Measurements from ENCODE around the gene PTPRO. TPM values are rescaled to one million over a fixed set of nuclear protein-coding genes. Genes with fewer than 3 reads are reported as not detected.
A peak's percentile ranks its signal among the peaks of the same experiment; 100 is the strongest.

PTPRO gene
- total RNA-seq, 1 experiment from 2014 or later, result not detected

DNA sequence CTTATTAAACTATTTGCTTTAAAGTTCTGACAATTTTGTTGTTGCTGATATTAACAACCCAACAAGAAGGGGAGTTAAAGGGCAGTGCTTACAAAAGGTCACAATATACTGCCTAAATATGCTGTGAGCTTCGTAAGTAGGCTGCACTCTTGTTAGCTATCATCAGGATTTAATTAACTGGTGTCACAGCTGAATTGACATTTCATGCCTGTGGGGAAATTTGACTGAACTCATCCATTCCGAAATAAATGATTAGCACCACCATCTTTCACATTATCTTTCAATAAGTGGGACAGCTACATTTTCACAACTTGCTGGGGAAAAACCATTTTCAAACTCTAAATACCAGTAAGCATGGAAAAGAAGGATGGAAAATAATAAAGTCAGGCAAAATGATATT lies 146.6 kb downstream of the PTPRO start:
- no peak overlapping the region for H3K9ac ChIP-seq (ENCODE audit: low read length)
- H3K4me2 ChIP-seq (ENCODE audit: low read length), result no peak overlapping the region
- intact Hi-C loops (cut with micrococcal nuclease), result no loop called here
- no peaks in the 10 kb centered on the region for H3K9me3 ChIP-seq (ENCODE audit: low read length)
- no peaks in the 10 kb centered on the region for H4K20me1 ChIP-seq (ENCODE audit: low read length)
- ChIA-PET POLR2A (ENCODE audit: unreplicated experiment) (no interaction called here), CTCF (no interaction called here)
- H3K36me3 ChIP-seq (ENCODE audit: low read depth, low read length), result no peaks in the 10 kb centered on the region
- TF ChIP-seq, protein P1, sequence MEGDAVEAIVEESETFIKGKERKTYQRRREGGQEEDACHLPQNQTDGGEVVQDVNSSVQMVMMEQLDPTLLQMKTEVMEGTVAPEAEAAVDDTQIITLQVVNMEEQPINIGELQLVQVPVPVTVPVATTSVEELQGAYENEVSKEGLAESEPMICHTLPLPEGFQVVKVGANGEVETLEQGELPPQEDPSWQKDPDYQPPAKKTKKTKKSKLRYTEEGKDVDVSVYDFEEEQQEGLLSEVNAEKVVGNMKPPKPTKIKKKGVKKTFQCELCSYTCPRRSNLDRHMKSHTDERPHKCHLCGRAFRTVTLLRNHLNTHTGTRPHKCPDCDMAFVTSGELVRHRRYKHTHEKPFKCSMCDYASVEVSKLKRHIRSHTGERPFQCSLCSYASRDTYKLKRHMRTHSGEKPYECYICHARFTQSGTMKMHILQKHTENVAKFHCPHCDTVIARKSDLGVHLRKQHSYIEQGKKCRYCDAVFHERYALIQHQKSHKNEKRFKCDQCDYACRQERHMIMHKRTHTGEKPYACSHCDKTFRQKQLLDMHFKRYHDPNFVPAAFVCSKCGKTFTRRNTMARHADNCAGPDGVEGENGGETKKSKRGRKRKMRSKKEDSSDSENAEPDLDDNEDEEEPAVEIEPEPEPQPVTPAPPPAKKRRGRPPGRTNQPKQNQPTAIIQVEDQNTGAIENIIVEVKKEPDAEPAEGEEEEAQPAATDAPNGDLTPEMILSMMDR (conservative IDR thresholded peaks at IDR 0.05; ENCODE audit: low read depth, low read length), result no peak
- no peak for TF ChIP-seq EZH2phosphoT487 (IDR thresholded peaks at IDR 0.05; ENCODE audit: borderline replicate concordance, low read length)
- TF ChIP-seq EZH2 (IDR thresholded peaks at IDR 0.05; ENCODE audit: low read length, unreplicated experiment), result no peak
- H3F3A ChIP-seq (ENCODE audit: low read length, unreplicated experiment), result no peaks in the 10 kb centered on the region
- ATAC-seq (no peak), DNase-seq (no peak)
- H2AFZ ChIP-seq (ENCODE audit: low read length), result no peak overlapping the region
- H3K4me1 ChIP-seq (ENCODE audit: insufficient read depth, low read length), result no peaks in the 10 kb centered on the region
- no peak overlapping the region for H3K4me3 ChIP-seq (ENCODE audit: low read length)
- no peaks in the 10 kb centered on the region for H3K79me2 ChIP-seq (ENCODE audit: low read length)
- H3K9me2 ChIP-seq (replicated peaks; ENCODE audit: low read length), result no peaks in the 10 kb centered on the region
- no TSS peak for BruUV-seq (replicated peaks)
- no peak overlapping the region for H3K27ac ChIP-seq (ENCODE audit: low read length)
- H3K27me3 ChIP-seq (ENCODE audit: low read length), result peaks cover 30% of the 10 kb centered on the region

DNA sequence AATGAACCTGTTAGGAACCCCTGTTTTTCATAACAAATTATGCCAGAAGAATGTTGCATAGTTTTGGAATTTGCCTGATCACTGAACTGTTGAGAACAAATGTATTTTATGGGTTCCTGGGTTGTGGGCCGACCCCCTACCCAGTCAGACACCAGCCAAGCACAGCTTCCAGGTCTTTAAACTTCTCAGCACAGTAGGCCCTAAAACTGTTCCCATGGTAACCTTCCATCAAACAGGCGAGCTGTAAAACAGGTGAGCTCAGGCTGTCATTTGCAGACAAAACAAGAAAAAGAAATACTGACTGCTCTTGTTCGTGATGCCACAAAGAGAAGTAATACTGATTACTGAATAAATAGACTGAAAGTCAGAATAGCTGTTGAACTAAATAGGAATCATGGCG lies 147.0 kb downstream of the PTPRO start:
- Histone ChIP-seq H3K4me3 (ENCODE audit: low read length) (no peak overlapping the region), H3K4me1 (ENCODE audit: insufficient read depth, low read length) (no peaks in the 10 kb centered on the region), H3K79me2 (ENCODE audit: low read length) (no peaks in the 10 kb centered on the region), H4K20me1 (ENCODE audit: low read length) (no peaks in the 10 kb centered on the region), H3F3A (ENCODE audit: low read length, unreplicated experiment) (no peaks in the 10 kb centered on the region), H3K36me3 (ENCODE audit: low read depth, low read length) (no peaks in the 10 kb centered on the region), H3K27me3 (ENCODE audit: low read length) (peaks cover 30% of the 10 kb centered on the region), H3K9ac (ENCODE audit: low read length) (no peak overlapping the region), H3K27ac (ENCODE audit: low read length) (no peak overlapping the region), H3K9me3 (ENCODE audit: low read length) (no peaks in the 10 kb centered on the region), H3K9me2 (replicated peaks; ENCODE audit: low read length) (no peaks in the 10 kb centered on the region), H2AFZ (ENCODE audit: low read length) (no peak overlapping the region), H3K4me2 (ENCODE audit: low read length) (no peak overlapping the region)
- DNase-seq (no peak), ATAC-seq (no peak)
- POLR2A ChIA-PET (ENCODE audit: unreplicated experiment), result no interaction called here
- TF ChIP-seq, protein P1 (conservative IDR thresholded peaks at IDR 0.05; ENCODE audit: low read depth, low read length), result no peak
- TF ChIP-seq EZH2 (IDR thresholded peaks at IDR 0.05; ENCODE audit: low read length, unreplicated experiment) (no peak), EZH2phosphoT487 (IDR thresholded peaks at IDR 0.05; ENCODE audit: borderline replicate concordance, low read length) (no peak)
- no TSS peak for BruUV-seq (replicated peaks)
- intact Hi-C loops (cut with micrococcal nuclease), result no loop called here
- CTCF ChIA-PET, result no interaction called here

DNA sequence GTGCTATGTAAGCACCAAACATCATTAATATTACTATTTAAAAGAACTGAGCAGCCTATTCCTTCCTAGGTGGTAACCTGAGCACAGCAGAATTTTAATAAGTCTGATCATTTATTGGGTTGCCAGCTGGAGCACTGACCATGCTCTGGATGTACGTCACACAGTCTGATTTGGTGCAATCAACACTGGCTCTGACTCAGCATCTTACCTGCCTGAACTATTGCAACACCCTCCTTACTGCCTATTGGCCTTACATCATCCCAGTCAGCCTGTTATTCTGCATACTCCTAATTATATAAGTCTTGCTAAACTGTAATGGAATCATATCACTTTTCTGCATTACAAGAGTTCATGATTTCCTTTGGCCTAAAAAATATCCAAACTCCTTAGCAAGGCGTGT lies 149.7 kb downstream of the PTPRO start:
- TF ChIP-seq EZH2phosphoT487 (IDR thresholded peaks at IDR 0.05; ENCODE audit: borderline replicate concordance, low read length) (no peak), EZH2 (IDR thresholded peaks at IDR 0.05; ENCODE audit: low read length, unreplicated experiment) (no peak)
- TF ChIP-seq, protein P1 (conservative IDR thresholded peaks at IDR 0.05; ENCODE audit: low read depth, low read length), result no peak
- BruUV-seq (replicated peaks), result no TSS peak
- Histone ChIP-seq H3K9me3 (ENCODE audit: low read length) (no peaks in the 10 kb centered on the region), H3K79me2 (ENCODE audit: low read length) (no peaks in the 10 kb centered on the region), H3K9me2 (replicated peaks; ENCODE audit: low read length) (no peaks in the 10 kb centered on the region), H2AFZ (ENCODE audit: low read length) (no peak overlapping the region), H3K4me3 (ENCODE audit: low read length) (no peak overlapping the region), H3K36me3 (ENCODE audit: low read depth, low read length) (no peaks in the 10 kb centered on the region), H3K27me3 (ENCODE audit: low read length) (peaks cover 31% of the 10 kb centered on the region), H3K4me1 (ENCODE audit: insufficient read depth, low read length) (no peaks in the 10 kb centered on the region), H3K27ac (ENCODE audit: low read length) (no peak overlapping the region), H4K20me1 (ENCODE audit: low read length) (no peaks in the 10 kb centered on the region), H3K9ac (ENCODE audit: low read length) (no peak overlapping the region), H3F3A (ENCODE audit: low read length, unreplicated experiment) (no peaks in the 10 kb centered on the region), H3K4me2 (ENCODE audit: low read length) (no peak overlapping the region)
- DNase-seq (peak; percentile 2), ATAC-seq (no peak)
- intact Hi-C loops (cut with micrococcal nuclease), result no loop called here
- CTCF ChIA-PET, result no interaction called here
- POLR2A ChIA-PET (ENCODE audit: unreplicated experiment), result no interaction called here
